CD4-positive, alpha-beta T cell treated with Interleukin-1 beta for 1 hour (primary cell): ENCODE data around the gene ADAMTS18.

ENCODE experiments used
- DNase-seq, 2 donors: peaks; one replicate each; pipeline ENCODE4 v3.0.0-alpha.2; 2020 to 2022

Gene ADAMTS18

DNA sequence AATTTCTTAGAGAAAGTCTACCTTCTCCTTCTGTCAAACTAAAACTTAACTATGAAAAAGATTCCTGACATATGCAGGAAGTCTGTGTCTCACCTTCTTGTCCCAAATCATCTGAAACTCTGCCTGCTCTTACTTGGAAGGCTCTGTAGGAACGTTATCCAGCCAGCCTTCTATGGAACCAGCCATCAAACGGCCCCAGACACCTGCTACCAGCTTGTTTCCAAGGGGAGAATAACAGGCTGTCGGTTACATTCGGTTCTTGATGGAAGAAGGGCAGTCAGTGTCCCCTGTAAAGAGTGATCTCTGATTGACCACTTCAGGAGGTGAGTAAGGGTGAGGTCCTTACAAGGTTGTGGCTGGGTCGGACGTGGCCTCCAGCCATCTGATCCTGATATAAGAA is 1.7 kb downstream of the ADAMTS18 start:
- no peak for DNase-seq

GRCh38 chr16:77432264-77432663 is 2.6 kb downstream of the ADAMTS18 start:
- DNase-seq, result no peak

DNA sequence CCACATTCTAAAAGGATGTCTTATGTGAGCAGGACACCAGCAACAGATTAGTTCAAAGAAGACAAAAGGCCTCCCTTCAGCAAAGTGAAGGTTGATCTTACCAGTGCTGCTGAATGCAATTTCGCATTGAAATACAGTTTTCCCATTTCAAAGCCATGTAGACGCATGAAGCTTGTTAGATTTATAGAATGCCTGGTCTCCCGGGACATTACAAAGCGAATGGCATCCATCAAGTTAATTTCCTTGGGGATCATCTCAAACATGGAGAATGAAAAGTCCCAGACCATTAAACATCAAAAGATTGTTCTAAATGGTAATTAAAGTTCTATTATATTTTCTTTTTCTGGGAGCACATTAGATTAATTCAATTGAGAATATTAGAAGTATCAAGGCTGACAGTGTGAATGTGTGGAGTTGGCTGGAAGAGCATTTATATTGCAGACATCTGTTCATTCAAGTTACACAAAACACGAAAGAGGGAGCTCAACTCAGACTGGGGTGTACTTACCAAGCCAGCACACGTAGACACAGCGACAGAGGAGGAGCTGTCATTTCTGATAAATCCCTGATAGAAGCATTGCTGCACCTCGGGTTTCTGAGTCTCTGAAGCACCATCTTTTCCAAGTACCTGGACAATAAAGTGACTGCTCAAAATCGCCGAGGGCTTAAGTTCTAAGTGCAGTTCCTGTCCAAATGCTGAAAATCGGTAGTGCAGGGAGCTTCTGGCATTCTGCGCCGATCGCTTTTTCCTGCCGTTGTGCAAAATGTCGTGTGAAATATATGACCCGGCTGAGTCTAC is 3.8 kb downstream of the ADAMTS18 start:
- no peak for DNase-seq

GRCh38 chr16:77430360-77430759 is 4.5 kb downstream of the ADAMTS18 start:
- DNase-seq, result no peak

DNA sequence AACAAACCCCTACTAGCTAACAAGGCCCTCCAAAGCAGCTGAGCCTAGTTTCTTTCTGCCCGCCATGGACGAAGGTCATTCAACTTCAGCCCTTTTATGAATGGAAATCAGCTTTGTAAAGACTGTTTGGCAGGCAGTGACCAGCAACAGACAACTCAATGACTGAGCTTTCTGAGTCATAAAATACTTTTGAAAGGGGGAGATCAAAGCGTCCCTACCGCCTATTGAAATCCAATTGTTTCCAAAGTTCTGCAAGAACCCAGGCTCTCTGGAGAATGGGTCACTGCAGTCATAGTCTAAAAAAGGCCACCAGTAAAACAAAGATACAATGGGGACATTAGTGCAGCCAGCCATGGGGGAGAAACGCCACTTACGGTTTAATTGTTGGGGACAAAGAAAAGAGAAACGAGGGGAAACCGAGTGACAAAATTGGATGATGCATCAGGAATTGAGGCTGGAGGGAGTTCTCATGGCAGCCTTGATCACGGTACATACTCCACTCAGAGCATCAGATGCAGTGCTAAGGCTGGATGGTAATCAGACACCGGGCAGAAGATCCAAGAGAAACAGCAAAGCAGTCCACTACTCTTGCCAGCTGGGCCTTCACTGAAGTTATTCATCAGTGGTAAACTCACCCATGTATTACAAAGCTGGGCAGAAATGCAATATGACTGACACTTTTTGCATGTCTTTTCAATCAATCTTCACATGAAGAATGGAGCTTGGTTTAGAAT is 9.8 kb downstream of the ADAMTS18 start:
- no peak for DNase-seq

DNA sequence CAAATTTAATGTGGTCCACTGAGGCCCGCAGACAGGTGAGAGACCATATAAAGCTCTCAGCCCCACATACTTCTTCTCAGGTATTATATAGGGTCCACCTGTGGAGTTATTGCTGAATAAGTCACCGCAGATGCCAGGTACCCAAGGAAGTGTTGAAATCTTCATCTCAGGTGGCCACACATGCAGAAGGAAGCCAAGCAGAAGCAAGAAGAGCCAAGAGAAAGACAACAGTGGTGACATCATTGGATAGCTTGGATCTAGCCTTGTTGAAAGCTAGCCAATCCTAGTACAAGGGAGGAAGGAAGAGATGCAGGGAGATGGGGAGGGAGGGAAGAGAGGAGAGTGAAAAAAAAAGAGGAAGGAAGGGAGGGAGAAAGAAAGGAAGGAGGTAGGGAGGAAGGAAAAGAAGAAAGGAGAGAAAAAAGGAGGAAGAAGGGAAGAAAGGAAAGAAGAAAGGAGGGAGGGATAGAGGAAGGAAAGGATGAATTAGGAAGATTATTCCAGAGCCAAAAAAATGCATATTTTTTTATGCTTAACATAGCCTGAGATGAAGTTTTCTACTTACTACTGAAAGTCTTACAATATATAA is 12.5 kb downstream of the ADAMTS18 start:
- DNase-seq, result no peak

DNA sequence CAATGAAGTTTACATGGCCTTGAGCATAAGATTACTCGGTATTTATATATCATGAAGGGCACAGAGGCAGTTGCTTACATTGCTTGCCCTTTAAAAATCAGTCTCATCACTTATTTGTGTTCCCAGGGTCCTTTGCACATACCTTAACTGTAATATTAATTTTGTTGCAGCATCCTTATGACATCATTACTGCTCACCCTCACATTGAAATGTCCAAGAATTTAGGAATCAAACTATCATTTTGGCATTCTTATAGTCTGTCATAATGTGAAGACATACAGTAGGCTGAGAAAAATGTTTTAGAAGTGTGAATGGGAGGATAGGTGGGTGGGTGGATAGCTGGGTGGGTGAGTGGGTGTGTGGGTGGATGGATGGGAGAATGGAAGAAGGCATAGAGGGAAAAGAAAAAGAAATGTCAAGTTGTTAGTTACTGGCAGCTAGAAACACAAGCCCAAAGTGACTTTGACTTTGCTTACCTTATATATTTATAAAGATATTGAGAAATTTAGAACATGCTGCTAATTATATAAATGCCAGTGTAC is 17.8 kb downstream of the ADAMTS18 start:
- no peak for DNase-seq

GRCh38 chr16:77414752-77415231 is 20.0 kb downstream of the ADAMTS18 start:
- no peak for DNase-seq

- DNase-seq, result no peak
Observed at GRCh38 chr16:77410449-77410848, 24.4 kb downstream of the ADAMTS18 start.

DNA sequence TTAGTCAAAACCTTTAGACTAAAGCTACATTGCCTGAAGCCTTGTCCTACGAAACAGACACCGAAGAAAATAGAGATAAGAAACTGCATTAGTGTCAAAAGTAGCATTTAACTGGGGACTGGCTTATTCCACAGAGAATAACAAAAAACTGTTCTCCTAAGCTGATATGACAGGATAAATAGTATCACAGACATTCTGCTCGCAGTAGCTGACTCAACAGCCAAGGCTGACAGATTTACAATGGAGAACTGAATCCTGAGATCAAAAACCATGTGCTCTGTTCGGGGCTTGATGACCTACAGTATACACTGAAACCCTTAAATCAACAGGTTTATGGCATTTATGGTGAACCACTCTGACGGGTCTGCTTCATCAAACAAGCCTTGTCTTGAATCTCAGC is 25.5 kb downstream of the ADAMTS18 start:
- DNase-seq, result no peak

GRCh38 chr16:77408607-77409006 is 26.2 kb downstream of the ADAMTS18 start:
- no peak for DNase-seq

- no peak for DNase-seq
Observed at GRCh38 chr16:77406680-77407079, 28.2 kb downstream of the ADAMTS18 start.

- no peak for DNase-seq
Observed at GRCh38 chr16:77404775-77405174, 30.1 kb downstream of the ADAMTS18 start.

DNA sequence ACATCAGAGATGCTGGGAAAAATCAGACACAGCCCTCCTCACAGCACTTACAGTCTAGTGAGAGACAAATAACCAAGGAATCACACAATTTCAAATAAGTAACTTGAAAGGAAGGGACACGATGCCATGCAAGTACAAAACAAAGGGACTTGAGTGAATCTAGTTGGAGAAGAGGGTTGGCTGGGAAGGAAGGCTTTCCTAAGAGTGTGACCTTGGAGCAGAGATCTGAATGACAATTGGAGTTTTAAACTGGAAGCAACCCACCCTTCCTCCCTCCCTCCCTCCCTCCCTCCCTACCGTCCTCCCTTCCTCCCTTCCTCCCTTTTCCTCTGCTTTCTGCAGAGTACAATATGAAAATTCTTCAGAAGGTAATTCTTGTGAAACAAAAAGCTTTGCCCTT is 31.1 kb downstream of the ADAMTS18 start:
- DNase-seq, result no peak

DNA sequence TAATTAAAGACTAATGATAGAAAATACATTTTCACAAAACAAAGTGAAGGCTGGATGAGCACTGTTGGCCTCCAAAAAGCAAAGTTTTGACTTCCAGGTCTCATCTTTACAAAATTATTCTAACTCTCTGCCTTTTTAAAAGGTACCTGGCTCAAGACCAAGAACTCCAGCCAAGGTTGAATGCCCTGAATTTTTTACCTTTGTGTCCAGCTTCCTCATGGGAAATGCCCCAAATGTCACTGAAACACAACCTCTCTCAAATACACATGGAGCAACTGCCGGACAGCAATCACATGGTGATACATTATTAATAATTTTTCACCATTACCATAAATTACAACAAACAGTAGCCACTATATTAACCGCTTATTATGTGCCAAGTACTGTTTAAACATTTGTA is 32.2 kb downstream of the ADAMTS18 start:
- DNase-seq, result no peak

- no peak for DNase-seq
Observed at GRCh38 chr16:77402118-77402517, 32.7 kb downstream of the ADAMTS18 start.

DNA sequence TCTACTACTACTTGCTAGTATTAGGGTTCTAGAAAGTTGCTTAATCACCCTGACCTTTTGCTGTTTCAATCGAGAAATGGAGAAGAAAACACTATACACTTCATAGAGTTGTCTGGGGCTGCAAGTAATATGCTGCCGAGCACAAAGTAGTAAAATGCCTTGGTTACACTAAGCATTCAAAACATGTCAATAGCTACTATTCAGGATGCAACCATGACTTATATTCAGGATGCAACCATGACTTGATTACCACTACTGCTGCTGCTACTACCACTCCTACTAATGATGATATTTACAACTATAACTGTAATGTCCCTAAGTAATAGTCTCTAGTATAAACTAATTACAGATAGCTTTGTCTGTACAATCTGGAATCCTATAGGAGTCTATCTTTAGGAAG is 35.3 kb downstream of the ADAMTS18 start:
- no peak for DNase-seq

DNA sequence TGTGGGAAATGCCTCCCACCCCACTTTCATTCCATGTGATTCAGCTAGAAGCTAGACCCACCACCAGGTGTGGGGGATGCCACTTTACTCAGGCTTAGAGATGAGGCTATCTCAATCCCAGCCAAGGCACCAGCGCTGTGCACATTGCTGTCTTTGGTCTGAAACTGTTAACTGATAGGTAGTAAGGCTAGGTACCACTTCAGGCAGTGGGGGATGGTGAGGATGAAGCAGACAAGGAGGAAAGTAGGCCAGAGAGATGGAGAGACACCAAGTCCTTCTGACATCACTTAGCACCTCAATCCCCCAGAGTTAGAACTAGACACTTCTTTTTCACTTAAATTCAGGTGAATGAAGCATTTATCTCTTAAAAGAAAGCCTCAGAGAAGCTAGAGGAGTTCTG is 35.8 kb downstream of the ADAMTS18 start:
- no peak for DNase-seq

DNA sequence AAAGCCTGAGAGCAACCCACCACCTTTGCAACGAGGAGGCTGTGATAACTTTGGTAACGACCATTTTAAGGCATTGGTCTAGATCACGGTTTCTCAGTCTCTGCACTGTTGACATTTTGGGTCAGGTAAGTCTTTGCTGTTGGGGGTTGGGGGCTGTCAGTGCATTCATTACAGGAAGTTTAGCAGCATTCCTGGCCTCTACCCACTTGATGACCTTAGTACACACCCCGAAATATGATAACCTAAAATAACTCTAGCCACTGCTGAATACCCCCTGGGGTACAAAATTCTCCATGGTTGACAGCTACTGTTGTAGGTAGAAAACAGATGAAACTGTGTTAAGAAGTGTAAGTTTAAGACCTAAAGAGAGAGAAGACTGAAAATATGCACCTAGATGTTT is 36.3 kb downstream of the ADAMTS18 start:
- no peak for DNase-seq

GRCh38 chr16:77396461-77396860 is 38.4 kb downstream of the ADAMTS18 start:
- DNase-seq, result no peak

GRCh38 chr16:77394699-77395098 is 40.1 kb downstream of the ADAMTS18 start:
- no peak for DNase-seq

DNA sequence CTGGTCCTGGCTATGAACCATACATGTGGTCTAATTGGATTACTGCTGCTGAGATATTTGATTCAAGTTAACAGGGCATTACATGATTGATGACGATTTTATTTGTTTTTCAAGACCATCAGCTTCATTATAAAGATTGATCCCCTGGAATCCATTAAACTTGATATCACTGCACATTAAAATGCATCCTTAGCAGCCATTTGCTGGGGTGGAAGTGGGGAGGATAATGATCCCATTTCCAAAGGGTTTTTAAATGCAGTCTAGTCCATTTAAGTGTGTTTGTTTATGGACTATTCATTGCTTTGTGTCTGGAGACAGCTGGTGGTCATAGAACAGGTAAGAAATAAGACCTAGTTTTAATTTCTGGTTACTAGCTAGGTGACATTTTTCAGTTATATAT is 40.9 kb downstream of the ADAMTS18 start:
- DNase-seq, result no peak

GRCh38 chr16:77387815-77388209 is 47.0 kb downstream of the ADAMTS18 start:
- DNase-seq, result no peak
